IMR-90 (cell line): ENCODE results near the gene RHOF. TPM values are rescaled to one million over a fixed set of nuclear protein-coding genes. Genes with fewer than 3 reads are reported as not detected.

Experiments used
- ATAC-seq: fragments of 200-7000 bp; cut with Tn5 transposase; 2 replicates; pipeline ENCODE4 v1.9.1; 2020; ENCODE audit warnings: low read depth, mild to moderate bottlenecking, moderate library complexity
- BruUV-seq: library from RNA; stranded (reverse); fragments of 400-500 nt; replicated peaks from 2 replicates; lab custom pipeline; 2021; lab: Mats Ljungman, UMichigan
- CTCF ChIA-PET: fragments of 300-600 bp; formaldehyde crosslinking; extraction: SDS; loops from one replicate; lab custom pipeline; 2021; ENCODE audit warnings: antibody characterized with exemption; lab: Yijun Ruan, JAX
- POLR2A ChIA-PET: fragments of 300-600 bp; sonication (Branson Sonifier 250); formaldehyde crosslinking; loops from one replicate; lab custom pipeline; 2022; ENCODE audit warnings: antibody characterized with exemption; ENCODE audit not compliant: unreplicated experiment; lab: Charles Lee
- DNase-seq: peaks from one replicate; pipeline ENCODE4 v3.0.0; 2013
- H2AFZ ChIP-seq: replicated peaks from 2 replicates; pipeline ENCODE3; 2013; ENCODE audit warnings: low read length, mild to moderate bottlenecking; ENCODE audit not compliant: poor library complexity
- H2AK5ac ChIP-seq: 2 replicates; pipeline ENCODE4 v1.6.1; 2013; ENCODE audit warnings: low read depth, low read length, inconsistent platforms
- H2AK9ac ChIP-seq: replicated peaks from 2 replicates; pipeline ENCODE3; 2013; ENCODE audit warnings: mild to moderate bottlenecking, low read depth, low read length, moderate library complexity; ENCODE audit not compliant: poor library complexity
- H2BK120ac ChIP-seq: 2 replicates; pipeline ENCODE4 v1.6.1; 2013; ENCODE audit warnings: low read depth, low read length, inconsistent platforms
- H2BK15ac ChIP-seq: 3 replicates; pipeline ENCODE4 v1.6.1; 2013; ENCODE audit warnings: low read depth, low read length, inconsistent platforms
- H2BK20ac ChIP-seq: 2 replicates; pipeline ENCODE4 v1.6.1; 2013; ENCODE audit warnings: low read depth, mild to moderate bottlenecking, inconsistent platforms, low read length, moderate library complexity
- H2BK5ac ChIP-seq: 2 replicates; pipeline ENCODE4 v1.6.1; 2013; ENCODE audit warnings: mild to moderate bottlenecking, low read depth, low read length, inconsistent platforms; ENCODE audit not compliant: poor library complexity, severe bottlenecking
- H3K14ac ChIP-seq: replicated peaks from 2 replicates; pipeline ENCODE4 v1.6.1; 2013; ENCODE audit warnings: low read depth, low read length, inconsistent platforms
- H3K18ac ChIP-seq: 2 replicates; pipeline ENCODE4 v1.6.1; 2013; ENCODE audit warnings: low read depth, low read length, control low read depth
- H3K23ac ChIP-seq: 2 replicates; pipeline ENCODE4 v1.6.1; 2013; ENCODE audit warnings: low read depth, low read length, inconsistent platforms
- H3K27ac ChIP-seq: 2 replicates; pipeline ENCODE4 v1.5.1; 2013; ENCODE audit warnings: mild to moderate bottlenecking, control low read depth, low read length; ENCODE audit not compliant: insufficient read depth
- H3K27me3 ChIP-seq: 2 replicates; pipeline ENCODE4 v1.6.1; 2013; ENCODE audit warnings: low read length; ENCODE audit not compliant: control insufficient read depth, insufficient read depth
- H3K36me3 ChIP-seq: 2 replicates; pipeline ENCODE4 v1.6.1; 2013; ENCODE audit warnings: low read length, mixed read lengths; ENCODE audit not compliant: control insufficient read depth, insufficient read depth
- H3K4ac ChIP-seq: 2 replicates; pipeline ENCODE4 v1.6.1; 2013; ENCODE audit warnings: low read depth, low read length, inconsistent platforms
- H3K4me1 ChIP-seq: 2 replicates; pipeline ENCODE4 v1.6.1; 2013; ENCODE audit warnings: low read length, mixed read lengths; ENCODE audit not compliant: control insufficient read depth, insufficient read depth
- H3K4me2 ChIP-seq: 2 replicates; pipeline ENCODE4 v1.6.1; 2013; ENCODE audit warnings: low read depth, mild to moderate bottlenecking, control low read depth, low read length, moderate library complexity
- H3K4me3 ChIP-seq: 2 replicates; pipeline ENCODE4 v1.5.1; 2013; ENCODE audit warnings: low read depth, mild to moderate bottlenecking, control low read depth, low read length, moderate library complexity; ENCODE audit not compliant: insufficient read depth
- H3K56ac ChIP-seq: 2 replicates; pipeline ENCODE4 v1.6.1; 2013; ENCODE audit warnings: low read length, inconsistent platforms; ENCODE audit not compliant: insufficient read depth; ENCODE audit errors: extremely low read depth
- H3K79me1 ChIP-seq, 2 experiments: 2 replicates each; pipeline ENCODE4 v1.6.1; 2013; ENCODE audit warnings: low read length in 2 of 2, inconsistent platforms in 1 of 2, low read depth in 1 of 2
- H3K9ac ChIP-seq: 2 replicates; pipeline ENCODE4 v1.6.1; 2013; ENCODE audit warnings: low read depth, low read length, control low read depth
- H3K9me1 ChIP-seq: 2 replicates; pipeline ENCODE4 v1.6.1; 2013; ENCODE audit warnings: low read length, inconsistent platforms; ENCODE audit not compliant: insufficient read depth
- H3K9me3 ChIP-seq: 2 replicates; pipeline ENCODE4 v1.6.1; 2013; ENCODE audit warnings: low read length; ENCODE audit not compliant: control insufficient read depth, insufficient read depth
- H4K20me1 ChIP-seq: 2 replicates; pipeline ENCODE4 v1.6.1; 2013; ENCODE audit warnings: low read length, inconsistent platforms; ENCODE audit not compliant: insufficient read depth
- H4K5ac ChIP-seq: 2 replicates; pipeline ENCODE4 v1.6.1; 2013; ENCODE audit warnings: mild to moderate bottlenecking, low read depth, low read length, control low read depth
- H4K8ac ChIP-seq, 2 experiments: 2 replicates each; pipeline ENCODE4 v1.6.1; 2013; ENCODE audit warnings: low read depth in 2 of 2, low read length in 2 of 2, control low read depth in 1 of 2, inconsistent platforms in 1 of 2
- H4K91ac ChIP-seq: 2 replicates; pipeline ENCODE4 v1.6.1; 2013; ENCODE audit warnings: low read depth, low read length, inconsistent platforms; ENCODE audit not compliant: insufficient read depth
- CEBPB ChIP-seq: IDR thresholded peaks from 2 replicates; pipeline ENCODE4 v1.6.1; 2012; ENCODE audit warnings: low read depth, low read length, improper control_type of control experiment
- CHD1 ChIP-seq: IDR thresholded peaks from 2 replicates; pipeline ENCODE4 v1.6.1; 2012; ENCODE audit warnings: low read depth, low read length, improper control_type of control experiment
- CTCF ChIP-seq: conservative IDR thresholded peaks from 2 replicates; pipeline ENCODE4 v1.5.1; 2012; ENCODE audit warnings: mild to moderate bottlenecking, low read depth, low read length, improper control_type of control experiment
- ELK1 ChIP-seq: fragments of 150-350 bp; IDR thresholded peaks from 2 replicates; pipeline ENCODE4 v1.6.1; 2016; ENCODE audit warnings: low read depth, mild to moderate bottlenecking, low read length, moderate library complexity, borderline replicate concordance
- FOS ChIP-seq: fragments of 150-350 bp; IDR thresholded peaks from 2 replicates; pipeline ENCODE4 v1.6.1; 2016; ENCODE audit warnings: low read depth, low read length
- MAFK ChIP-seq: IDR thresholded peaks from 2 replicates; pipeline ENCODE4 v1.6.1; 2012; ENCODE audit warnings: low read depth, low read length, improper control_type of control experiment
- MAZ ChIP-seq: IDR thresholded peaks from 2 replicates; pipeline ENCODE4 v1.6.1; 2012; ENCODE audit warnings: low read depth, mild to moderate bottlenecking, low read length, improper control_type of control experiment, moderate library complexity, borderline replicate concordance
- MXI1 ChIP-seq: IDR thresholded peaks from 2 replicates; pipeline ENCODE4 v1.6.1; 2012; ENCODE audit warnings: low read depth, mild to moderate bottlenecking, low read length, moderate library complexity, borderline replicate concordance
- NFE2L2 ChIP-seq: fragments of 150-350 bp; IDR thresholded peaks from 2 replicates; pipeline ENCODE4 v1.6.1; 2016; ENCODE audit warnings: low read depth, mild to moderate bottlenecking, low read length
- POLR2A ChIP-seq: IDR thresholded peaks from 2 replicates; pipeline ENCODE4 v1.6.1; 2012; ENCODE audit warnings: mild to moderate bottlenecking, low read depth, low read length
- RCOR1 ChIP-seq: IDR thresholded peaks from 2 replicates; pipeline ENCODE4 v1.6.1; 2012; ENCODE audit warnings: mild to moderate bottlenecking, low read length, improper control_type of control experiment; ENCODE audit not compliant: insufficient replicate concordance
- RFX5 ChIP-seq: IDR thresholded peaks from 2 replicates; pipeline ENCODE4 v1.8.0; 2012; ENCODE audit warnings: low read depth, mild to moderate bottlenecking, low read length, moderate library complexity
- USF2 ChIP-seq: fragments of 150-350 bp; IDR thresholded peaks from 2 replicates; pipeline ENCODE4 v1.6.1; 2017; ENCODE audit warnings: mild to moderate bottlenecking, antibody characterized with exemption, low read length, low read depth
- WGBS, 2 experiments: methylation state at CpG; one replicate each; pipeline versions ENCODE4 v1.1.5 to v1.1.7; 2013; ENCODE audit warnings: missing lambda C conversion rate in 2 of 2; ENCODE audit not compliant: insufficient read length in 1 of 2; ENCODE audit errors: extremely low coverage in 2 of 2; 5-methylcytosine and 5-hydroxymethylcytosine counted together
- dilution Hi-C: fragments of 300-500 bp; cut with HindIII; formaldehyde crosslinking; loops from one replicate; pipeline ENCODE4 v1.14.3; 2018; ENCODE audit warnings: low sequenced_read_pairs; ENCODE audit not compliant: unreplicated experiment
- in situ Hi-C: fragments of 300-500 bp; cut with MboI; formaldehyde crosslinking; loops from 3 replicates; pipeline ENCODE4 v1.14.3; 2019; ENCODE audit warnings: low sequenced_read_pairs, inconsistent platforms, mixed read lengths
- intact Hi-C: fragments of 100-400 bp; cut with micrococcal nuclease; formaldehyde crosslinking; loops from 2 replicates; pipeline ENCODE4 v1.10.0; 2022
- polyA plus RNA-seq, 3 experiments: library from polyadenylated mRNA; depleted of rRNA; stranded (reverse); fragments of >200 nt; gene quantifications; 2 replicates each; pipeline ENCODE4 v1.2.3, GENCODE V29; 2012; ENCODE audit warnings: low replicate concordance in 1 of 3
- total RNA-seq: library from RNA; depleted of rRNA; stranded (reverse); fragments of >200 nt; gene quantifications from 2 replicates; pipeline ENCODE4 v1.2.3, GENCODE V29; 2012

RHOF gene
- total and polyA plus RNA-seq, 2 of the 4 experiments (the other 2 are of a cell fraction): 3.0 to 5.1 TPM

- Histone ChIP-seq H4K8ac (no peak overlapping the region), H3K23ac (no peak overlapping the region), H4K5ac (no peak overlapping the region), H3K4me1 (no peaks in the 10 kb centered on the region), H2AK9ac (no peak overlapping the region), H2AFZ (no peak overlapping the region), H3K9me1 (no peaks in the 10 kb centered on the region), H3K79me1 (peaks cover 18 to 42% of the 10 kb centered on the region in 2 experiments), H3K27me3 (no peaks in the 10 kb centered on the region), H2BK5ac (no peak overlapping the region), H3K9me3 (no peaks in the 10 kb centered on the region), H3K4me2 (no peak overlapping the region), H4K20me1 (peaks cover 6% of the 10 kb centered on the region), H3K56ac (no peak overlapping the region), H2BK120ac (no peak overlapping the region), H3K36me3 (peaks cover 60% of the 10 kb centered on the region), H3K4me3 (no peak overlapping the region), H4K91ac (no peak overlapping the region), H2AK5ac (no peak overlapping the region), H3K9ac (no peak overlapping the region), H3K18ac (no peak overlapping the region), H3K14ac (no peak overlapping the region), H3K27ac (no peak overlapping the region), H2BK15ac (no peak overlapping the region), H2BK20ac (no peak overlapping the region), H3K4ac (no peak overlapping the region)
- CTCF ChIA-PET: no interaction called here
- DNase-seq (no peak), ATAC-seq (no peak)
- no TSS peak for BruUV-seq
- 100% methylated on average over 2 of the region's 9 CpGs; no CpG with 5 or more reads in 1 of the 2 experiments for WGBS, 2 experiments
- POLR2A ChIA-PET: no interaction called here
- in situ Hi-C loops: no loop called here
- TF ChIP-seq ELK1 (no peak), MXI1 (no peak), CHD1 (no peak), MAFK (no peak), MAZ (no peak), NFE2L2 (no peak), FOS (no peak), POLR2A (no peak), RFX5 (no peak), USF2 (no peak), CTCF (no peak), RCOR1 (no peak), CEBPB (no peak)
- dilution Hi-C loops: no loop called here
- intact Hi-C loops: no loop called here
Measured at GRCh38 chr12:121828826-121829225, 35.3 kb upstream of the RHOF start.
